Measurements from ENCODE around the gene SUSD3.
"Not testable (repeated sequence)": the region's sequence is repeated elsewhere in the genome, so short reads cannot be mapped to it uniquely, and the experiment has no call there.

SUSD3 gene

DNA sequence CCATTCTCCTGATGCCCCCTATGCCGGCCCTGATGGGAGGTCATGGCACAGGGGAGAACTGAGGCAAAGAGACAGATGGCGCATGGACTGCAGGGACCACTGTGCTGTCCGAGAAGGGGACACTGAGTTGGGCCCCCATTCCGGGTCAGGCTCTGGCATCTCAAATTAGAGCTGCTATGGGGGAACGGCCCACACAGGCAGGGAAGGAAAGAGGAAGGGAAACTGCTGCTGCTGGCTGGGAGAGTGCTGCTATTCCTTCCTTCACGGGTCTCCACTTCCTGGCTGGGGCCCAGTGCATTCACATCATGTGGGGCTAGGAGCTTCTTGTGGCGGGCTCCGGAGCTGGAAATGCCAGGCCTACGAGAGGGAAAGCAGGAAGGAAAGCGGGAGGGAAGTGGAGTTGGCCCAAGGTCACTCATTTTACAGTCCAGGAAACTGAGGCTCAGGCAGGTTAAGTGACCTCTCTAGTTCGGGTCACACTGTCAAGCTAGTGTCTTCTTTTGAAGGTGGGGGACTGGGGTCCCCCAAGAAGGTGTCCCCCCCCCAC is 36.2 kb downstream of the SUSD3 start:
- DNase-seq: peak; percentile 31

DNA sequence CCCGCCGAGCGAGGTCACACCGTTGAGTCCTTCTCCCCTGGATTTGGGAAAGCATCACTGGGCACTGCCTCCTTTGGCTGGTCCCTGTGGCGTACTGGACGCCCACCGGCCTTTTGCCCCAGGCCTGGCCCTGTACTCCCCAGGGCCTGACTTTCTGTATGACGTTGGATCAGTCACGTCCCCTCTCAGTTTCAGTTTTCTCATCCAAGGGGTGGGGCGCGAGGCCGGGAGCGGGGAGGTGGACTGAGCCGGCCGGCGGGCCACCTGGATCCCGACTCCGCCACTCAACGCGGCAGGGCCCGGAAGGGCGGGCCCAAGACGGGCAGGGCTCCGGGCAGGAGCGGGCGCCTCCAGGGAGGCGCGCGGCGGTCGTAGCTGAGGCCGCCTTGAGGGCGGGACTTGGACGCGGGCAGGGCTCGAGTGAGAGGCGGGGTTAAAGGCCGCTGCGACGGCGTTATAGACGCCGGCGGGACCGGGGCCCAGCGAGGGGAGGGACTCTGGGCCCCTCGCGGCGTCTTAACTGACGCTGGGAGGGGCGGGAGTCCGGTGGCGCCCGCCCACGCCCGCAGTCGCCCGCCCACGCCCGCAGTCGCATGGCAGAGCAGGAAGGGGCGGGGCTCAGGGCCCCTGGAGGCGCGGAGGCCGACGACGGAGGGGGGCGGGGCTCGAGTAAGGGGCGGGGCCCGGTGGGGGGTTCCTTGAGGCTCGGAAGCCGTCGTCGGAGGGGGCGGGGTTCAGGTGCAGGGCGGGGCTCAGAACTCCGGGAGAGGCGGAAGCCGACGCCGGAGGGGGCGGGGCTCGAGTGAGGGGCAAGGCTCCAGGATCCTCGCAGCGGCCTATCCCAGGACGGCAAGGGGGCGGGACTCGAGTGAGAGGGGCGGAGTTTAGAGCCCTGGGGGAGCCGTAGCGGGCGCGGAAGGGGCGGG is 37.0 kb downstream of the SUSD3 start:
- peak; percentile 95 for DNase-seq

DNA sequence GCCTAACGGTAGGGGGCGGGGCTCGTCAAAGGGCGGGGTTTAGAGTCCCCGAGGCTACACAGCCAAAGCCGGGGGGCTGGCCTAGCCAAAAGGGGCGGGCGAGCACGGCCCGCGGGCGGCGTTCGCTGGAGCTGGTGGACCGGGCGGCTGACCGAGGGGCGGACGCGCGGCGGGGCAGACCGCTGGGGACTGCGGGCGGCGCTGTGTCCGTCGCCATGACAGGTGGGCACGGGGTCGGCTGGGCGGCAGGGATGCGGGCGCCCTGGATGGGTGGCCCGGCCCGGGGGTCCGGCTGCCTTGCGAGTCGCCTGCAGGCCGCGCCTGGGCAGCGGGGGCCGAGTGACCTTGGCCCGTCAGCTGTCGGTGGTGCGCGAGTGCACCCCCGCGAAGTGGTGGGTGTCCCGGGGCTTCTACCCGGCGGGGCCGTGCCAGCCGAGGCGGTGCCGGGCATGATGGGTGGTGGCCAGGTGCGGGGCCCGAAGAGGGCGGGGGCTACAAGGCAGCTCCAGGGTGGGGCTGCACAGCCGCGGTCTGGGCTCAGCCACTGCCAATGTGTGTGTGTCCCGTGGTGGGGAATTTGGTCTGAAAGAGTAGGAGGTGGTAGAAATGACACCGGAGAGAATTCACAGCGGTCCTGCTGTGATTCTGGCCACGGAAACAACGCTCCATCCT is 37.8 kb downstream of the SUSD3 start, which contains the start of gene CARD19:
Gene CARD19, plus strand, starts transcription at position 87 of the 672 bp plus-strand sequence. Its CDS starts 129 bp downstream, at position 216.
- peak; percentile 83 for DNase-seq

DNA sequence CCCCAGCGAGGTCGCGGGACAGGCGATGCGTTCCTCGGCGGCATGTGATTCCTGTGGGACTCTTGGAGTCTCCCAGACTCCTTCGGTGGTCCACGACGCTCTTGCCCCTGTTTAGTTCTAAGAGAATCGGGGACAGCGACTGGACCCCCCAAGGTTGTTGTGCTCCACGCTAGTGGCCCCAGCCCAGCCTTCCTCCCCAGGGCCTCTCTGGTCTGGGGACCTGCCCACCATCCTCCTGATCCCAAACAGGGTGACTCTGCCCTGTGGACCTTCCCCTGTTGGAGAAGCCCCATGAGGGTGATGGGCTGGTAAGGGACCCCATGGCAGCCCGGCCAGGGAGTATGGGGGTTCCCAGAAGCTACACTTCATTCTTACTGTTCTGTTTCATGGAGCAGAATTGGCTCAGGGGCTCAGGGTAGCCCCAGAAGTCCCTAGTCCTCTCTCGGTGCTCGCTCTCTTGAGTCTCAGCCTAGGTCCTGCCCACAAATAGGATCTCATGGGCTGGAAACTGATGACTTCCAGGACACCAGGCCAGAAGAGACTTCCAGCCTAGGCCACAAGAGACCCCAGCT is 38.4 kb downstream of the SUSD3 start:
- peak; percentile 53 for DNase-seq

DNA sequence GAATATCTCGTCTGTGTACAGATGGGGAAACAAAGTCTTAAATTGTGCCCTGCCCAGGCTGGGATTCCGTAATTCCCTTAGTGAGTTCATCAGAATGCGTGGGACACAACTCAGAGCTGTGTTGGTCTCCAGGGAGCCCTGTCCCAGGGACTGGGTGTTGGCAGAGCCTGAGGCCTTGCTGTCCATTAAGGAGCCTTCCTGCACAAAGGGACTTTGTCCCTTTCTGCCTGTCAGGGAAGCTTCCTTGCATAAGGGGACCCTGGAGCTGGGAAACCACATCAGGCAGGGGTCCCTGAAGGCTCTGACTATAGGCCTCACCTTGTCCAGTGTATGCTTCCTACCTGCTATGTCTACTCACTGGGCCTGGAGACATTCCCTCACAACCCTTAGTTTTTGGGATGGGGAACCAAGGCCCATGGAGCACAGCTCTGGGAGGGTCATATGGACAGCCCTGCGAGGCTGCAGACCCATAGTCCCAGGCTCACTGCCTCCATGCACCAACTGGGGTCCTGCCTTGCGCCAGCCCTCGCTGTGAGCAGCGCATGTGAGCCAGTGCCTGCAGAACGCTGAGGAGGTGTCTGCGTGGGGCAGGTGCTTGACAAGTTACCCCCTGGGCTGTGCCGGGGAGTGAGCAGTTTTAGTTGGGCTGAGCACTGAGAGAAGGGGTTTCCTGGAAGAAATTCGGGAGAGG is 39.2 kb downstream of the SUSD3 start:
- no peak for DNase-seq

DNA sequence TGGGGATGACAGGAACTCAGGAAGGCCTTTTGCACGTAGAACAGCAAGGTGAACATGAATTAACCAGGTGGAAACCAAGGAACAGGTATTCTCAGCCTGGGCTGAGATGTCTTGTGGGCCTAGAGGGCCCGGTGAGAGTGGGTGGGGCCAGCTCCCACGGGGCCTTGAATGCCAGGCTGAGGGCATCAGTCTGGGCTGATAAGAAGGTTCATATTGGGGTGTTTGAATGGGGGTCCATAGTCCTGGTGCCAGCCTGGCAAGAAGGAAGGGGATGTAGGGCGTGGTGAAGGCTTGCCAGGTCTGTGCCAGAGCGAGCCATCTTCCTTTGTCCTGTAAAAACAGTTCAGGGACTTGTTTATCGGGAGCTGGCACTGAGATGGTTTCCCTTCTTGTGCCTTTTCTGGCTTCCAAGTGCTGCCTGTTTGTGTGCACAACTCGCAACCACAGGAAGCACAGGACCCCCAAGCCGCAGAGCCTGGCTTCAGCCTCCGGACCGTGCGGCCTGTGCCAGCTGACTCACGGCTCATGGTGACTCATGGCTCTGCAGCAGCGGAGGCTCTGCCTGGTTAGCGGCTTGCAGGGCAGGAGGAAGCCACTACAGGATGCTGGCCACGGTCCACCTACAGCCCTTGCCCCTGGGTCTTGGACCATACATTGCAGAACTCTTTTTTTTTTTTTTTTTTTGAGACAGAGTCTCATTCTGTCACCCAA is 39.9 kb downstream of the SUSD3 start:
- DNase-seq: no peak

DNA sequence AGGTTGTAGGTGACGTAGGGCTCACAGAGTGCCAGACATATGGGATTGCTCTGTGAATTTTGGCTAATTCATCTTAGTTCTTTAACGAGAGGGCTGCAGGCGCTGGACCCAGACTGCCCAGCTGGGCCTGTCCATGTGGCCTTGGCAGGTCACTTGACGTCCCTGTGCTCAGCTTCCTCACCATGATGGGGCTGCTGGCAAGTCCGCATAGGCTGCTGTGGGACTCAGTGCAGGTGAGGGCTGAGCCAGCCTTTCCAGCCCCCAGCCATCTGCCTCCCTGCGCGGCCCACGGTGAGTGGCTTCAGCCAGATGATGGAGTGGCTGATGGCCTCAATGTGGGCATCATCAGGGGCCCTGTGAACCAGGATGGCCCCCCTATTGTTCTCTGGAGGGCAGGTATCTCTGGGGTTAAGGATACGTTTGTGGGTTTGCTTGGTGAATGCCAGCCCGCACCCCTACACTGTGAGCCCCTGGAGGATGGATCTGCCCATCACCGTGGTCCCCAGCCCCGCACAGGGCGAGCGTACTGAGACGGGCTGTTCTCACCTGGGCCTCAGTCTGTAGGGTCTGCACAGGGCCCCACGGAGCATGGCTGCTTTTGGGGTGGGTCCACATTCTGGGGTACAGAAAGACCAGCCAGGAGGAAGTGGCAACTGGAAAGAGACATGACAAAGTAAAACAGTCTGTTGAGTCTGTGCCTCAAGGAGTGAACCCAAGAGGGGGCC is 41.2 kb downstream of the SUSD3 start:
- DNase-seq: no peak

DNA sequence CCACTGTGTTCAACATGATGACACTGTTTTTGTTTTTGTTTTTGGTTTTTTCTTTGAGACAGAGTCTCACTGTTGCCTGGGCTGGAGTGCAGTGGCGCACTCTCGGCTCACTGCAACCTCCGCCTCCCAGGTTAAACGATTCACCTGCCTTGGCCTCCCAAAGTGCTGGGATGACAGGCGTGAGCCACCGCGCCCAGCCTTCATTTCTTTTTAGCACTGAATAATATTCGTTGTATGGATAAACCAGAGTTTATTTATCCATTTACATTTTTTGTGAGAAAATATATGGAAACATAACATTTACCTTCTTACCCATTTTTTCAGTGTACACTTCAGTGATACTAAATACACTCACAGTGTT is 41.8 kb downstream of the SUSD3 start:
- DNase-seq: no peak

DNA sequence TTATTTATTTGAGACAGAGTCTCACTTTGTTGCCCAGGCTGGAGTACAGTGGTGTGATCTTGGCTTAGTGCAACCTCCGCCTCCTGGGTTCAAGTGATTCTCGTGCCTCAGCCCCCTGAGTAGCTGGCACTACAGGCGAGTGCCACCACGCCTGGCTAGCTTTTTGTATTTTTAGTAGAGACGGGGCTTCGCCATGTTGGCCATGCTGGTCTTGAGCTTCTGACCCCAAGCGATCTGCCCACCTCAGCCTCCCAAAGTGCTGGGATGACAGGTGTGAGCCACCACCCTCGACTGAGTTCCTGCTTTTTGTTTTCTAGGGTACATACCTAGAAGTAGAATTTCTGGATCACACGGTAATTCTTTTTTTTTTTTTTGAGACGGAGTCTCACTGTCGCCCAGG is 42.6 kb downstream of the SUSD3 start:
- not testable (repeated sequence) for DNase-seq

DNA sequence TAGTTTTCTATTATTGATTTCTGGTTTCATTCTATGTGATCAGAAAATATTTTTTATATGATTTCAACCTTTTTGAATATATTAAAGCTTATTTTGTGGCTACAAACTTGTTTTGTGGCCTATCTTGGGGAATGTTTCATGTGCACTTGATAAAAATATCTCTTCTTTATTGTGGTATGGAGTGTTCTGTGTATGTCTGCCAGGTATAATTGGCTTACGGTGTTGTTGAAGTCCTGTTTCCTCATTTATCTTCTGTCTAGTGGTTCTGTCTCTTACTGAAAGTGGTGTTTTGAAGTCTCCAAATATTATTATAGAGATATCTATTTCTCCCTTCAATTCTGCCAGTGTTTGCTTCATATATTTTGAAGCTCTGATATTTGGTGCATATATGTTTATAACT is 47.1 kb downstream of the SUSD3 start:
- no peak for DNase-seq

DNA sequence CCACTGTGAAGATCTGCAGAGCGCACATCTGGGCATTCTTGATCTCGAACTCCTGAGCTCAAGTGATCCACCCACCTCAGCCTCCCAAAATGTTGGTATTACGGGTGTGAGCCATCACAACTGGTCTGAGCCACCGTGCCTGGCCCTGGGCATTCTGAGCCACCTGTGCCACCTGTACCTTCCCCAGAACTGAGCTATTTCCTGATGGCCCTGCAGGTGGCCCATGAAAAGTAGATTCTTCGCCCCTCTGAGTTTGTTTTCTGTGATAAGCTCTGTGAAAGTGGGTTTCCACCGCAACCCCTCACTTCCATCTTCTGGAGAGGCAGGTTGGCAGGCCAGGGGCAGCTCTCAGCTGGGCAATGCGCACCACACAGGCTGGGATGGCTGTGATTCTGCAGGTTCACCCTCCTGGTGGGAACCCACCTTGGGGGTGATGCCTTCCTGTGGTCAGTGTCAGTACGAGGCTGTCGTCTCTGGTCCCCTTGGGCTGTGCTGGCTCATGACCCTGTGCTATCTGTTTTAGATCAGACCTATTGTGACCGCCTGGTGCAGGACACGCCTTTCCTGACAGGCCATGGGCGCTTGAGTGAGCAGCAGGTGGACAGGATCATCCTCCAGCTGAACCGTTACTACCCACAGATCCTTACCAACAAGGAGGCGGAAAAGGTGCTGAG is 48.8 kb downstream of the SUSD3 start:
- no peak for DNase-seq

DNA sequence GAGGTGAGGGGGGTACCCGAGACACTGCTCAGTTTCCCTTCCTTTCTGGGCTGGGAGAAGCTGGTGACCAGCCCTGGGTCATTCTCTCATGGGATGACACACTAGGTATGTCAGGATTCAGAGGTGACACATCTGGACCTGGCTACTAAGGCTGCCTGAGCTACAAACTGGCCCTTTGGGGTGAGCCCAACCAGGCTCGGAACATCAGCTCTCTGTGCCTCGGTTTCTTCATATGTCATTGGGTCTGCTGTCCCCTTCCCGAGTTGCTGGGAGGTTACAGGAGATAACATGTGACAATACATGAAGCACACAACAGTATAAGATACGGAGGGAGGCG is 49.3 kb downstream of the SUSD3 start:
- DNase-seq: no peak

DNA sequence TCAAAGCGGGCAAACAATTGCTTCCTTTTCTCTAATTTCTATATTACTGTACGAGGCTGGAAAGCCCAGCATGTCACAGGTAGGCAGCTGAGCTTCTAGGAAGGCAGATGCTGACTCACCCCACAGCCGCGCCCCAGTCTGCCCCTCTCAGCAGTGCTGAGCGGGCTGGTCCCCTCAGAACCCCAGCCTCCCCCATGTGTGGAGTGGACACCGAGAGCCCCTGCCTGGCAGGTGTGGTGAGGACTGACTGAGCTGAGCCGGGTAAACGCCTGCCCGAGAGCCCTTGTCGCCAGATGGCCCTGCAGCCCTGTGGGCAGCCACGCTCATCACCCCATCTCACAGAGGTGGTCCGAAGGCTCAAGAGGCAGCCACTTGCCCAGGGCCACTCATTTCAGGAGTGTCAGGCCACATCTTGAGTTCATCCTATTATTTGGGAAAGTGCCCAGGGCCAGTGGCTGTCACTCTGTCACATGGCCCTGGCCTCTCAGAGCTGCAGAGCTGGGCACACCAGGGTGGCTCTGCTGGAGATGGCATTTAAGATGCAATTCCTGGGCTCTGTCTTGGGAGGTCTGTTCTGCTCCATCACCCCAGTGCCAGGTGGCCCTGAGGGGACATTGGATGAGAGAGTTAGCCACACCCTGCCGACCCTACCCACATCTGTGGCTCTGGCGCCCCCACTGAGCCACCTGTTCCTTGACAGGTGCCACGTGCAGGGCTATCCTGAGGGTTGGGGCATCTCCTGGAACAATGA is 50.0 kb downstream of the SUSD3 start:
- no peak for DNase-seq

DNA sequence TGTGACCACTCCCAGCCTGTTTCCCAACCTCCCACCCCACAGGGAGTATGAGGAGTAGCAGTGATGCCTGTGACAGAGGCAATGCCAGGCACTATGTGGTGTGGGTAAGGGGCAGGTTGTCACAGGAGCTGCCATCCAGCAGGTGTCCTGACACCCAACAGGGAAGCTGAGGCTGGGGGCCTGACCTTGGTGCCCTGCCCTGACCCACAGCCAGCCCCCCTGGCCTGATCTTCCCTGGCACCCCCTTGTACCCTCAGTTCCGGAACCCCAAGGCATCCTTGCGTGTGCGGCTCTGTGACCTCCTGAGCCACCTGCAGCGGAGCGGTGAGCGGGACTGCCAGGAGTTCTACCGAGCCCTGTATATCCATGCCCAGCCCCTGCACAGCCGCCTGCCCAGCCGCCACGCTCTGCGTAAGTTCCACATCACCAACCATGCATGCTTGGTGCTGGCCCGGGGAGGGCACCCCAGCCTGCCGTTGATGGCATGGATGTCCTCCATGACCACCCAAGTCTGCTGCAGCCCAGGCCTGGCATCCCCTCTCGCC is 51.9 kb downstream of the SUSD3 start:
- DNase-seq: no peak

DNA sequence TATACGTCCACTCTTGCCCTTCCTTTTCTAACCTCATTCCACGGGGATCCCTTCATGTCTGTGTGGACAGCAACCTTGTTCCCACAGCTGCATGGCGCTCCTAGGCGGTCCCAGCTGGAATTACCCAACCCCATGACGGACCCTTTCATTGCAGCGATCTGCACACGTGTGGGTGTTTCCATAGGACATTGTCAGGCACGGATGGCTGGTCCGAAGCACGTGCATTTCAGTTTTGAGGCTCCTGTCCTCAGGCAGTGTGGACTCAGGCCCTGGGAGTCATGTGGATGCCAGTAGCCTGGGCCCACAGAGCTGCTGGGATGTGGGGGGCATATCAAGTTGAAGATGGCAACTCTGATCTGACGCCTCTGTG is 52.5 kb downstream of the SUSD3 start:
- DNase-seq: no peak

DNA sequence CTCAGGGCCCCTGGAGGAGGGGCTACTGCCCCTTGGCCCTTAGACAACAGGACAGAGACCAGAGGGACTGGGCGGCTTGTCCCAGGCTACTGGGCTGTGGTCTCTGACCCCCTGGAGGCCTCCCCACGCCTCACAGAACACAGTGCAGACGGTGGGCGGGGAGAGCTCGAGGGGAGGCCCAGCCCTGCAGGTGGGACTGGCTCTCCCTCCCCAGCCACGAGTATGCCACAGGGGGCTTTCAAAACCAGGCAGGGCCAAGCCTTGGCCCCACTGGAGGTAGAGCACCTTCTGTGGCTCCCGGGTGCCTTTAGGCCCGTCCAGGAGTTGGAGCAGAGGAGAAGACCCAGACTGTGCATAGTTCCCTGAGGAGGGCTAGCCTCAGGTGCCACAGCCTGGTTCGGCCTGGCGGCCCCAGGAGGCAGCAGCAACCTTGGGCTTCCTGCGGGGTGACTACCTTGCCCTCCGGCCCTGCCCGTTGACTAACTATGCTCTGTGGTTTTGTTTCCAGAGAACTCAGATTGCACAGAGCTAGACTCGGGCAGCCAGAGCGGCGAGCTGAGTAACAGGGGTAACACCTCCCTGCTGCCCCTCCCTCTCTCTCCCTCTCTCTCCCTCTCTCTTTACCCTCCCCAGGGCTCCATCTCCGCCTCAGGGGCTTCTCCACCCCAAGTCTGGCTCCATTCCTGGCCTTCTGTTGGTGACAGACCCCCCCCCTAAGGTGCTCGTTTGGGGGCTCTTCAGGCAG is 53.0 kb downstream of the SUSD3 start:
- DNase-seq: no peak

DNA sequence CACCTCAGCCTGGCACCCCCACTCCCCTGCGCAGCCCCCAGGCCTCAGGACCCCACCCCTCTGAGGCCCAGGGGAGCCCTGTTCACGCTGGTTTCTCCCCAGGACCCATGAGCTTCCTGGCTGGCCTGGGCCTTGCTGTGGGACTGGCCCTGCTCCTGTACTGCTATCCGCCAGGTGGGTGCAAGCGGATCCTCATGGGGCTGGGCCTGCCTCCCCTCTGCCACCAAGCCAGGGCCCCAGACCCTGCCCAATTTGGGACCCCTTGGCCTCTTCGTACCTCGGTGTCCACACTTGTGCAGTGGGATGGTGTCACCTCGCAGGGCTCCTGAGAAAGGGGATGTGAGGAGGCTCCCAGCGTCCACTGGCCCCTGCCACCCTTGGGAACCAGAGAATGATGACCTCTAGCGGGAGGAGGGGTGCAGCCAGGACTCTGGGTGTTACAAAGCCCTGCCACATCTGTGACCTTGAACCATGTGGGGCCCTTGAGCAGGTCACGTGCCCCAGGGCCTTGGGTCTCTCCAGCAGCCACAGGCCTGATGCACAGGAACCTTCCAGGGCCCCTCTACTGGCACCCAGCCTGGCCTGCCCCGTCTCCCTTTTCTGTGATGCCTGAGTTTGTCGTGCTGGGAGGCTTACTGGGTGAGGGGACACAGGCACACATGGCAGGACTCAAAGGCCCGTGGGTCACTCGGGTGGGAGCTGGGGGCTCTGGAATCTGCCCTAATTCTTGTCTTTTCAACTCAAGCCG is 53.8 kb downstream of the SUSD3 start:
- DNase-seq: no peak

DNA sequence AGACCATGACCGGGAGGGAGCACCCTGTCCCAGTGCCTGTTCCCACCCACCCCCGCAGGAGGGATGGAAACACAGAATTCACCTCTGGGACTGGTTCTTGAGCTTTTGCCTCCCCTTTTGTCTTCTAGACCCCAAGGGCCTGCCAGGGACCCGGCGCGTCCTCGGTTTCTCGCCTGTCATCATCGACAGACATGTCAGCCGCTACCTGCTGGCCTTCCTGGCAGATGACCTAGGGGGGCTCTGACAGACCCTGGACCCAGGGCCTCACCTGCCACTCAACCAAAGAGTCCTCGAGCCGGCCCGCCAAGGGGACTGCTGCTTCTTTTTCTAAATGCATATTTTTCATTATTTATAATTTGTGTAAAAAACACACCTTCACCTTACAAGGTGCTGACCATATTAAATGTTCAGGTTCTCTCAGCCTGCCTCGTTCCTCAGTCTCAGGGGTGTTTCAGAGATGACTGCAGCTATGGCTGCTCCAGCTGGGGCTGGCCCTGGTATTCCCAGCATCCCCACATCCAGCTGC is 54.4 kb downstream of the SUSD3 start:
- DNase-seq: no peak

Measured in retina (tissue), 1 donor.